BJ (cell line): ENCODE measurements around the gene USP49. TPM values are rescaled to one million over a fixed set of nuclear protein-coding genes. Genes with fewer than 3 reads are reported as not detected.

ENCODE experiments used
- CTCF ChIA-PET: fragments of 350-600 bp; formaldehyde crosslinking; extraction: SDS; loops from one replicate; lab custom pipeline; 2021; ENCODE audit warnings: antibody characterized with exemption, inconsistent platforms; lab: Yijun Ruan, JAX
- POLR2A ChIA-PET: fragments of 300-600 bp; sonication (Branson Sonifier 250); formaldehyde crosslinking; extraction: SDS; loops from one replicate; lab custom pipeline; 2021; ENCODE audit warnings: antibody characterized with exemption; lab: Charles Lee
- DNase-seq: peaks from one replicate; pipeline ENCODE4 v3.0.0-alpha.2; 2011; ENCODE audit warnings: low read depth
- H3K27me3 ChIP-seq: 2 replicates; pipeline ENCODE4 v1.6.0; 2011; ENCODE audit warnings: low read length; ENCODE audit not compliant: control insufficient read depth, insufficient read depth
- H3K36me3 ChIP-seq: 2 replicates; pipeline ENCODE4 v1.5.1; 2011; ENCODE audit warnings: low read length; ENCODE audit not compliant: control insufficient read depth, insufficient read depth
- H3K4me3 ChIP-seq: 2 replicates; pipeline ENCODE4 v1.5.1; 2011; ENCODE audit warnings: low read depth, mild to moderate bottlenecking, control low read depth, low read length
- CTCF ChIP-seq: IDR thresholded peaks from 2 replicates; pipeline ENCODE4 v1.5.1; 2011; ENCODE audit warnings: low read depth, mild to moderate bottlenecking, control low read depth, inconsistent platforms, low read length, moderate library complexity; ENCODE audit not compliant: insufficient read depth
- polyA plus RNA-seq: library from polyadenylated mRNA; depleted of rRNA; stranded (reverse); fragments of >200 nt; gene quantifications from 2 replicates; pipeline ENCODE4 v1.2.3, GENCODE V29; 2011

The USP49 gene
- polyA plus RNA-seq, 1 experiment, result 1.6 TPM

- CTCF ChIA-PET, result interaction anchor here (0.5 to 5.2 kb wide), 59 partner anchors 9 to 478 kb away, joined by 3 to 106 read pairs (median 4); partner anchors contain the start of genes BYSL, CCND3, MED20 and TAF8
- Histone ChIP-seq H3K4me3 (peak overlapping the region; percentile 95), H3K36me3 (no peaks in the 10 kb centered on the region; the same call in 1 of the 2 replicates), H3K27me3 (no peaks in the 10 kb centered on the region)
- peak; percentile 44 for TF ChIP-seq CTCF
- no peak for DNase-seq
- POLR2A ChIA-PET, result interaction anchor here (0.5 to 0.6 kb wide), 2 partner anchors 89 to 825 kb away, joined by 3 read pairs; no protein-coding TSS in a partner anchor
These were observed 108.5 kb downstream of the USP49 start for GRCh38 chr6:41786451-41787218.

- DNase-seq, result no peak
- CTCF ChIA-PET, result interaction anchor here (0.5 to 5.2 kb wide), 45 partner anchors 9 to 478 kb away, joined by 3 to 106 read pairs (median 4); partner anchors contain the start of genes BYSL, CCND3, MED20 and TAF8
- H3K36me3 ChIP-seq, result no peaks in the 10 kb centered on the region; the same call in 1 of the 2 replicates
- POLR2A ChIA-PET, result interaction anchor here (0.6 kb wide), 1 partner anchor 88 kb away, joined by 3 read pairs; no protein-coding TSS in a partner anchor
- TF ChIP-seq CTCF, result no peak
- no peaks in the 10 kb centered on the region for H3K27me3 ChIP-seq
- peak overlapping the region; percentile 95 for H3K4me3 ChIP-seq
These were observed 109.3 kb downstream of the USP49 start for GRCh38 chr6:41785689-41786450.

GRCh38 chr6:41785254-41785653 is 109.9 kb downstream of the USP49 start:
- TF ChIP-seq CTCF, result no peak
- CTCF ChIA-PET, result interaction anchor here (1.2 to 5.2 kb wide), 16 partner anchors 8 to 428 kb away, joined by 3 to 106 read pairs (median 9); no protein-coding TSS in a partner anchor
- Histone ChIP-seq H3K4me3 (no peak overlapping the region), H3K36me3 (no peaks in the 10 kb centered on the region; the same call in 1 of the 2 replicates), H3K27me3 (no peaks in the 10 kb centered on the region)
- POLR2A ChIA-PET, result no interaction called here
- DNase-seq, result no peak

GRCh38 chr6:41784581-41785171 is 110.5 kb downstream of the USP49 start:
- H3K4me3 ChIP-seq, result no peak overlapping the region
- H3K36me3 ChIP-seq, result no peaks in the 10 kb centered on the region
- POLR2A ChIA-PET, result no interaction called here
- no peak for TF ChIP-seq CTCF
- DNase-seq, result no peak
- CTCF ChIA-PET, result interaction anchor here (0.6 to 5.2 kb wide), 10 partner anchors 8 to 417 kb away, joined by 3 to 106 read pairs (median 7); no protein-coding TSS in a partner anchor
- H3K27me3 ChIP-seq, result no peaks in the 10 kb centered on the region
